ENCODE measurements around the gene ERC2. TPM values are rescaled to one million over a fixed set of nuclear protein-coding genes. Genes with fewer than 3 reads are reported as not detected.

ERC2 gene
- total RNA-seq, 2 donors from 2014 or later, result 0.21 TPM; not detected in 1

- Mint-ChIP-seq H3K4me3 (no peak overlapping the region), H3K27ac (no peak overlapping the region), H3K36me3 (ENCODE audit: low read depth) (no peaks in the 10 kb centered on the region), H3K27me3 (peaks cover 5% of the 10 kb centered on the region), H3K4me1 (no peaks in the 10 kb centered on the region)
- ATAC-seq, result no peak
- DNase-seq, result no peak
- no peaks in the 10 kb centered on the region for H3K9me3 ChIP-seq (ENCODE audit: control insufficient read depth, low read length, poor library complexity, severe bottlenecking)
Observed at GRCh38 chr3:55649554-55649953, 818.7 kb downstream of the ERC2 start.

GRCh38 chr3:55648591-55649318 is 819.5 kb downstream of the ERC2 start:
- Mint-ChIP-seq H3K27ac (no peak overlapping the region), H3K4me3 (no peak overlapping the region), H3K27me3 (peaks cover 5% of the 10 kb centered on the region), H3K36me3 (ENCODE audit: low read depth) (no peaks in the 10 kb centered on the region), H3K4me1 (no peaks in the 10 kb centered on the region)
- DNase-seq, result no peak
- ATAC-seq, result no peak
- H3K9me3 ChIP-seq (ENCODE audit: control insufficient read depth, low read length, poor library complexity, severe bottlenecking), result no peaks in the 10 kb centered on the region

- Mint-ChIP-seq H3K4me3 (no peak overlapping the region), H3K27ac (no peak overlapping the region), H3K4me1 (no peaks in the 10 kb centered on the region), H3K27me3 (peaks cover 5% of the 10 kb centered on the region), H3K36me3 (ENCODE audit: low read depth) (no peaks in the 10 kb centered on the region)
- ATAC-seq (no peak), DNase-seq (no peak)
- no peaks in the 10 kb centered on the region for H3K9me3 ChIP-seq (ENCODE audit: control insufficient read depth, low read length, poor library complexity, severe bottlenecking)
Observed at GRCh38 chr3:55647670-55648069, 820.6 kb downstream of the ERC2 start.

- Mint-ChIP-seq H3K27me3 (peaks cover 5% of the 10 kb centered on the region), H3K4me1 (no peaks in the 10 kb centered on the region), H3K36me3 (ENCODE audit: low read depth) (no peaks in the 10 kb centered on the region), H3K4me3 (no peak overlapping the region), H3K27ac (no peak overlapping the region)
- H3K9me3 ChIP-seq (ENCODE audit: control insufficient read depth, low read length, poor library complexity, severe bottlenecking), result no peaks in the 10 kb centered on the region
- DNase-seq, result no peak
- no peak for ATAC-seq
Observed at GRCh38 chr3:55647063-55647462, 821.2 kb downstream of the ERC2 start.

DNA sequence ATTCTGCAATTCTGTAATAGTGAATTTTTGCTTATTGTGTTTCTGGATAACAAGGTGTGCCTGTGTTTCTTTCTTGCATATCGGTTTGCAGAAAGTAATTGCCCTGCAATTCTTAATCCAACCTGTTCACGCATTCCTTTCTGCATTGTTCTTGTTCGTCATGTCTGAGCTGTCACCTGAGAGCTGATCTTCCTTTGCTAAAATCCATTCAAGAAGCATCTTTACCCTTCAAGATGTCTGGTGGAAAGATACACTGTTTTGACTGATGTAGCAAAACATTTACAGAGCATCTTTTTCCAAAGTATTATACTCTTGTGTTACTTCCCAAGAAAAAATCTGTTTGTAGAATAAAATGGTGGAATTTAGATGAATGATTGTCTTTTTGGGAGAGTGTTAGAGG is 822.1 kb downstream of the ERC2 start:
- H3K27me3 Mint-ChIP-seq, result peaks cover 5% of the 10 kb centered on the region
- no peak overlapping the region for H3K4me3 Mint-ChIP-seq
- ATAC-seq, result no peak

GRCh38 chr3:55645422-55645821 is 822.8 kb downstream of the ERC2 start:
- Mint-ChIP-seq H3K36me3 (ENCODE audit: low read depth) (no peaks in the 10 kb centered on the region), H3K27me3 (peaks cover 5% of the 10 kb centered on the region), H3K4me3 (no peak overlapping the region), H3K4me1 (no peaks in the 10 kb centered on the region), H3K27ac (no peak overlapping the region)
- H3K9me3 ChIP-seq (ENCODE audit: control insufficient read depth, low read length, poor library complexity, severe bottlenecking), result no peaks in the 10 kb centered on the region
- no peak for ATAC-seq
- DNase-seq, result no peak

More for the DNA sequence above, 822.1 kb downstream of the ERC2 start:
- H3K36me3 Mint-ChIP-seq (ENCODE audit: low read depth), result no peaks in the 10 kb centered on the region
- no peaks in the 10 kb centered on the region for H3K9me3 ChIP-seq (ENCODE audit: control insufficient read depth, low read length, poor library complexity, severe bottlenecking)
- no peak overlapping the region for H3K27ac Mint-ChIP-seq
- no peaks in the 10 kb centered on the region for H3K4me1 Mint-ChIP-seq
- DNase-seq, result no peak

DNA sequence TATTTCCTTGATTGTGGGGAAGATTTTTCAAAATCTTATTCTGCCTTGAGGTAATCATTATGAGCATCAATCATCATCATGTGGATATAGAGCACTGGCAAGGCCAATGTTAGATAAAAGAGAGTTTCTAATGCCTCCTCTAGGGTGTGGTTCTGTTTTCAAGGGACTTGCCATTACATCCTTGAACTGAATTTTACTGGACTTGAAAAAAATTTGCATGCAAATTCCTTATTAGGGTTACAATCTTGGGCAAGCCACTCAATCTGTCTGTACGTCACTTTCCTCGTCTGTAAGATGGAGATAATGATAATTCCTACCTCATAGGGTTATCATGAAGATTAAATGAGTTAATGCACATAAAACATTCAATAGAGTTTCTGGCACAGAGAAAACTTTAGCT is 825.0 kb downstream of the ERC2 start:
- Mint-ChIP-seq H3K4me1 (peaks cover 4% of the 10 kb centered on the region), H3K4me3 (no peak overlapping the region), H3K27ac (no peak overlapping the region), H3K36me3 (ENCODE audit: low read depth) (no peaks in the 10 kb centered on the region), H3K27me3 (peaks cover 2% of the 10 kb centered on the region)
- no peaks in the 10 kb centered on the region for H3K9me3 ChIP-seq (ENCODE audit: control insufficient read depth, low read length, poor library complexity, severe bottlenecking)
- no peak for ATAC-seq
- DNase-seq, result no peak

- ATAC-seq (no peak), DNase-seq (no peak)
- H3K36me3 Mint-ChIP-seq (ENCODE audit: low read depth), result no peaks in the 10 kb centered on the region
- no peak overlapping the region for H3K27ac Mint-ChIP-seq
- no peaks in the 10 kb centered on the region for H3K27me3 Mint-ChIP-seq
- peaks cover 4% of the 10 kb centered on the region for H3K4me1 Mint-ChIP-seq
- no peak overlapping the region for H3K4me3 Mint-ChIP-seq
- no peaks in the 10 kb centered on the region for H3K9me3 ChIP-seq (ENCODE audit: control insufficient read depth, low read length, poor library complexity, severe bottlenecking)
Observed at GRCh38 chr3:55641964-55642363, 826.3 kb downstream of the ERC2 start.

GRCh38 chr3:55639896-55640765 is 828.1 kb downstream of the ERC2 start:
- no peak for DNase-seq
- no peak overlapping the region for H3K27ac Mint-ChIP-seq
- peaks cover 4% of the 10 kb centered on the region for H3K4me1 Mint-ChIP-seq
- no peak overlapping the region for H3K4me3 Mint-ChIP-seq
- no peaks in the 10 kb centered on the region for H3K9me3 ChIP-seq (ENCODE audit: control insufficient read depth, low read length, poor library complexity, severe bottlenecking)
- no peaks in the 10 kb centered on the region for H3K27me3 Mint-ChIP-seq
- H3K36me3 Mint-ChIP-seq (ENCODE audit: low read depth), result no peaks in the 10 kb centered on the region
- no peak for ATAC-seq

- DNase-seq, result no peak
- H3K4me3 Mint-ChIP-seq, result no peak overlapping the region
- peaks cover 4% of the 10 kb centered on the region for H3K4me1 Mint-ChIP-seq
- no peaks in the 10 kb centered on the region for H3K9me3 ChIP-seq (ENCODE audit: control insufficient read depth, low read length, poor library complexity, severe bottlenecking)
- H3K36me3 Mint-ChIP-seq (ENCODE audit: low read depth), result no peaks in the 10 kb centered on the region
- ATAC-seq, result no peak
- no peak overlapping the region for H3K27ac Mint-ChIP-seq
- H3K27me3 Mint-ChIP-seq, result no peaks in the 10 kb centered on the region
Observed at GRCh38 chr3:55639143-55639542, 829.1 kb downstream of the ERC2 start.

DNA sequence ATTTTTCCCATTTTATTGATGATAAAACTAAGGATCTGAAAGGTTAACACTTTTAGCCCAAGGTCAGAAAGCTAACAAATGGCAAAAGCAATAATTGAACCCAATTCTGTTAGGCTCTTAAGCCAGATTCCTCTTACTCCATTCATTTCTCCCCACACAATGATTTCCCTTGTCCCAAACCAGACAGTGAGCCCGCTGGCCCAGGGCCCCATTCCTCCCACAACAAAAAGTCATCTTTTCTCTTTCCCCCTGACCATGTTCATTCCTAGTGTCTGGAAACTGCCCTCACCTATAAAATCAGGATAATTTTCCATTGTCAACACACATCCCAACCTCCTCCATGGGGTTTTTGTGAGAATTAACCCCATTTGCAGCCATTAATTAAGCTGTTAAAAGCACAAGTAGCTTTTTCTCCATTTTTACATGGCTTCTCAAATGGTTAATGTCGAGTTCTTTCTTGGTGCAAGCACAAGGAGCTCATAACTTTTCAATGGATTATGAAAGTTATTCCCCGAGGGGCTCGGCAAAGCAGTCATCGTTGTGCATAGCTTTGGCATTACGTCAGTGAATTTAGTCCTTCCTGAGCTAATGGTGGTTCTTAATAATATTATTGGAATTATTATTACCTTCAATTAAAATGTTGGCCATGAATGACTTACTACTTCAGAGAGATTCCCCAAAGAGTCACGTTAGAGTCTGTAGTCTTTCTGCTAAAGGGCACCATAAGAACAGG is 830.2 kb downstream of the ERC2 start:
- no peak for ATAC-seq
- no peaks in the 10 kb centered on the region for H3K36me3 Mint-ChIP-seq (ENCODE audit: low read depth)
- no peak for DNase-seq
- no peaks in the 10 kb centered on the region for H3K9me3 ChIP-seq (ENCODE audit: control insufficient read depth, low read length, poor library complexity, severe bottlenecking)
- no peak overlapping the region for H3K27ac Mint-ChIP-seq
- no peak overlapping the region for H3K4me3 Mint-ChIP-seq
- H3K4me1 Mint-ChIP-seq, result peaks cover 4% of the 10 kb centered on the region
- no peaks in the 10 kb centered on the region for H3K27me3 Mint-ChIP-seq

DNA sequence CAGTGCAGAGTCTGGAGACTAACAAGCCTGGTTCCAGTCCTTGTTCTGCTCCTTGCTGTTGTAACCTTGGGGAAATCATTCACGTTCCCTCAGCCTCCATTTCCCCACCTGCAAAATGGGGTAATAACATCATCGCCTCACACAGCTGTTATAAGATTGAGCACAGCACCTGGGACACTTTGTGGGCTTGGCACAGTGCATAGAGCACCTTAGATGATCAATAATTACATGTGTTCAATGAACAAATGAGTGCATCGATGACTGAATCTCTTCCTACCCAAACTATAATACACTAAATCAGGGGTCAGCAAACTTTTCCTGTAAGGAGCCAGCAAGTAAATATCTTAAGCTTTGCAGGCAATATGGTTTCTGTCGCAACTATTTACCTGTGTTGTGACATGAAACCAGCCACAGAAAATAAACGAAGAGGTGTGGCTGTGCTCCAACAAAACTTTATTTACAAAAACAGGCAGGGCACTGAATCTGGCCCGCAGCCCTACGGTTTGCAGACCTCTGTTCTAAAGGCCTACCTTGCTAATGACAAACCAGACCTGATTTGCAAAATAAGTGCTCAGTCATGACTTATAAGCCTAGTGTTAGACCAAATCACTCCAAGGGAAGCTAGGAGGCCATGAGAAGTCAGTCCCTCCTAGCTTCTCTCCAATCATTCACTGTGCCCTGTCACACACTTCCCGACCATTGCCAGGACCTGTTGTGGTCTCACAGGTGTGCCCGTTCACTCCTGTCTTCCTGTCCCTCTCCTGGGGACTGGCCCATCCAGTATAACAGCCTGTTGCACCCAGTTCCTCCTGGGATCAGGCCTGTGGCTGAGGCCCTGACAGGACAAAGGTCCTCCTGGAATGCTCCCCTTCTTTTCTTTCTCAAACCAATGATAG is 831.7 kb downstream of the ERC2 start:
- H3K9me3 ChIP-seq (ENCODE audit: control insufficient read depth, low read length, poor library complexity, severe bottlenecking), result no peaks in the 10 kb centered on the region
- H3K36me3 Mint-ChIP-seq (ENCODE audit: low read depth), result no peaks in the 10 kb centered on the region
- peaks cover 4% of the 10 kb centered on the region for H3K4me1 Mint-ChIP-seq
- H3K4me3 Mint-ChIP-seq, result no peak overlapping the region
- no peak overlapping the region for H3K27ac Mint-ChIP-seq
- no peaks in the 10 kb centered on the region for H3K27me3 Mint-ChIP-seq
- no peak for DNase-seq
- no peak for ATAC-seq

Measured in T-helper 17 cell (primary cell).